HEK293 (cell line): Measurements from ENCODE around the gene PLEKHG4B.

Experiments
- TRIM28 ChIP-seq: IDR thresholded peaks from 2 replicates; pipeline ENCODE4 v1.6.1; 2011; ENCODE audit warnings: low read length, control low read depth, borderline replicate concordance
- ZBTB7A ChIP-seq: fragments of 450-650 bp; formaldehyde crosslinking; IDR thresholded peaks from 2 replicates; pipeline ENCODE4 v1.5.1; 2016; ENCODE audit warnings: low read depth, missing biosample characterization, missing genetic modification characterization
- ZNF549 ChIP-seq: fragments of 450-650 bp; IDR thresholded peaks from 2 replicates; pipeline ENCODE4 v1.5.1; 2018; ENCODE audit warnings: missing biosample characterization, missing genetic modification characterization, mild to moderate bottlenecking, inconsistent platforms, moderate library complexity
- ZNF707 ChIP-seq: fragments of 450-650 bp; formaldehyde crosslinking; IDR thresholded peaks from 2 replicates; pipeline ENCODE4 v1.5.1; 2016; ENCODE audit warnings: missing biosample characterization, missing genetic modification characterization
- ZSCAN4 ChIP-seq: fragments of 450-650 bp; formaldehyde crosslinking; IDR thresholded peaks from 2 replicates; pipeline ENCODE4 v1.5.1; 2017; ENCODE audit warnings: missing biosample characterization, missing genetic modification characterization
- TF ChIP-seq, protein P1 (sequence below): fragments of 450-650 bp; formaldehyde crosslinking; IDR thresholded peaks from 2 replicates; pipeline ENCODE4 v1.5.1; 2017; ENCODE audit warnings: missing biosample characterization, missing genetic modification characterization
- TF ChIP-seq, protein P2 (sequence below): fragments of 450-650 bp; formaldehyde crosslinking; IDR thresholded peaks from 2 replicates; pipeline ENCODE4 v1.5.1; 2016; ENCODE audit warnings: missing biosample characterization, missing genetic modification characterization

GRCh38 chr5:77170-77501, 14.8 kb upstream of the PLEKHG4B start:
- TF ChIP-seq, protein P1, sequence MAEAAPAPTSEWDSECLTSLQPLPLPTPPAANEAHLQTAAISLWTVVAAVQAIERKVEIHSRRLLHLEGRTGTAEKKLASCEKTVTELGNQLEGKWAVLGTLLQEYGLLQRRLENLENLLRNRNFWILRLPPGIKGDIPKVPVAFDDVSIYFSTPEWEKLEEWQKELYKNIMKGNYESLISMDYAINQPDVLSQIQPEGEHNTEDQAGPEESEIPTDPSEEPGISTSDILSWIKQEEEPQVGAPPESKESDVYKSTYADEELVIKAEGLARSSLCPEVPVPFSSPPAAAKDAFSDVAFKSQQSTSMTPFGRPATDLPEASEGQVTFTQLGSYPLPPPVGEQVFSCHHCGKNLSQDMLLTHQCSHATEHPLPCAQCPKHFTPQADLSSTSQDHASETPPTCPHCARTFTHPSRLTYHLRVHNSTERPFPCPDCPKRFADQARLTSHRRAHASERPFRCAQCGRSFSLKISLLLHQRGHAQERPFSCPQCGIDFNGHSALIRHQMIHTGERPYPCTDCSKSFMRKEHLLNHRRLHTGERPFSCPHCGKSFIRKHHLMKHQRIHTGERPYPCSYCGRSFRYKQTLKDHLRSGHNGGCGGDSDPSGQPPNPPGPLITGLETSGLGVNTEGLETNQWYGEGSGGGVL (tag by site-specific recombination), result no peak
- TF ChIP-seq, protein P2, sequence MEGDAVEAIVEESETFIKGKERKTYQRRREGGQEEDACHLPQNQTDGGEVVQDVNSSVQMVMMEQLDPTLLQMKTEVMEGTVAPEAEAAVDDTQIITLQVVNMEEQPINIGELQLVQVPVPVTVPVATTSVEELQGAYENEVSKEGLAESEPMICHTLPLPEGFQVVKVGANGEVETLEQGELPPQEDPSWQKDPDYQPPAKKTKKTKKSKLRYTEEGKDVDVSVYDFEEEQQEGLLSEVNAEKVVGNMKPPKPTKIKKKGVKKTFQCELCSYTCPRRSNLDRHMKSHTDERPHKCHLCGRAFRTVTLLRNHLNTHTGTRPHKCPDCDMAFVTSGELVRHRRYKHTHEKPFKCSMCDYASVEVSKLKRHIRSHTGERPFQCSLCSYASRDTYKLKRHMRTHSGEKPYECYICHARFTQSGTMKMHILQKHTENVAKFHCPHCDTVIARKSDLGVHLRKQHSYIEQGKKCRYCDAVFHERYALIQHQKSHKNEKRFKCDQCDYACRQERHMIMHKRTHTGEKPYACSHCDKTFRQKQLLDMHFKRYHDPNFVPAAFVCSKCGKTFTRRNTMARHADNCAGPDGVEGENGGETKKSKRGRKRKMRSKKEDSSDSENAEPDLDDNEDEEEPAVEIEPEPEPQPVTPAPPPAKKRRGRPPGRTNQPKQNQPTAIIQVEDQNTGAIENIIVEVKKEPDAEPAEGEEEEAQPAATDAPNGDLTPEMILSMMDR (tag by site-specific recombination), result no peak
- TF ChIP-seq ZNF549 (tag by site-specific recombination) (no peak), ZBTB7A (no peak), ZSCAN4 (no peak), ZNF707 (no peak), TRIM28 (no peak)
